OCI-LY1 (cell line): ENCODE data around the gene ARMC9.
"Not testable (repeated sequence)": the region's sequence is repeated elsewhere in the genome, so short reads cannot be mapped to it uniquely, and the experiment has no call there.

Experiments used
- H2AFZ ChIP-seq: fragments of 200-600 bp; sonication (generic), shearing (Covaris generic); 2 replicates; pipeline ENCODE4 v1.6.0; 2014; ENCODE audit warnings: antibody characterized with exemption, mild to moderate bottlenecking, low read length
- H3F3A ChIP-seq: fragments of 200-600 bp; sonication (generic), shearing (Covaris generic); 2 replicates; pipeline ENCODE4 v1.6.0; 2014; ENCODE audit warnings: mild to moderate bottlenecking, antibody characterized with exemption, low read length, moderate library complexity; ENCODE audit not compliant: insufficient read depth
- H3K27ac ChIP-seq: fragments of 200-600 bp; sonication (generic); 2 replicates; pipeline ENCODE4 v1.5.1; 2014; ENCODE audit warnings: low read length, mixed run types, mild to moderate bottlenecking, low read depth; ENCODE audit not compliant: poor library complexity, severe bottlenecking
- H3K27me3 ChIP-seq: fragments of 200-600 bp; sonication (generic); 2 replicates; pipeline ENCODE4 v1.6.0; 2014; ENCODE audit warnings: antibody characterized with exemption, mild to moderate bottlenecking, low read length, moderate library complexity; ENCODE audit not compliant: insufficient read depth
- H3K36me3 ChIP-seq: fragments of 200-600 bp; sonication (generic); 2 replicates; pipeline ENCODE4 v1.6.1; 2014; ENCODE audit warnings: mild to moderate bottlenecking, antibody characterized with exemption, low read length, moderate library complexity, mixed read lengths; ENCODE audit not compliant: insufficient read depth
- H3K4me1 ChIP-seq: fragments of 200-600 bp; sonication (generic); 2 replicates; pipeline ENCODE4 v1.5.1; 2014; ENCODE audit warnings: mild to moderate bottlenecking, low read length, moderate library complexity; ENCODE audit not compliant: insufficient read depth, severe bottlenecking
- H3K4me2 ChIP-seq: fragments of 200-600 bp; sonication (generic), shearing (Covaris generic); 2 replicates; pipeline ENCODE4 v1.6.1; 2014; ENCODE audit warnings: low read length
- H3K4me3 ChIP-seq: fragments of 200-600 bp; sonication (generic); 2 replicates; pipeline ENCODE4 v1.5.1; 2014; ENCODE audit warnings: low read length, low read depth, mild to moderate bottlenecking, mixed read lengths; ENCODE audit not compliant: poor library complexity, severe bottlenecking
- H3K79me2 ChIP-seq: fragments of 200-600 bp; shearing (Covaris generic); 2 replicates; pipeline ENCODE4 v1.6.1; 2016; ENCODE audit warnings: mixed run types, low read length, mixed read lengths; ENCODE audit not compliant: insufficient read depth
- H3K9ac ChIP-seq: fragments of 200-600 bp; sonication (generic), shearing (Covaris generic); 2 replicates; pipeline ENCODE4 v1.6.1; 2014; ENCODE audit warnings: mild to moderate bottlenecking, low read length, mixed read lengths
- H3K9me2 ChIP-seq: fragments of 200-600 bp; sonication (generic), shearing (Covaris generic); 2 replicates; pipeline ENCODE4 v1.6.1; 2014; ENCODE audit warnings: low read depth, mild to moderate bottlenecking, low read length, mixed read lengths
- H3K9me3 ChIP-seq: fragments of 200-600 bp; shearing (Covaris generic); 2 replicates; pipeline ENCODE4 v1.6.1; 2014; ENCODE audit warnings: low read length, mixed read lengths
- H4K20me1 ChIP-seq: fragments of 200-600 bp; sonication (generic), shearing (Covaris generic); 2 replicates; pipeline ENCODE4 v1.6.0; 2016; ENCODE audit warnings: mild to moderate bottlenecking, low read length; ENCODE audit not compliant: insufficient read depth
- CTCF ChIP-seq: fragments of 200-600 bp; sonication (generic), shearing (Covaris generic); IDR thresholded peaks from 2 replicates; pipeline ENCODE4 v1.5.1; 2017; ENCODE audit warnings: mild to moderate bottlenecking, antibody characterized with exemption, low read length, moderate library complexity, mixed read lengths
- EZH2 ChIP-seq: fragments of 200-600 bp; sonication (generic), shearing (Covaris generic); IDR thresholded peaks from 2 replicates; pipeline ENCODE4 v1.8.0; 2017; ENCODE audit warnings: borderline replicate concordance, mixed run types, mild to moderate bottlenecking, antibody characterized with exemption, low read length, moderate library complexity, mixed read lengths

The ARMC9 gene

GRCh38 chr2:231250146-231250545, 51.7 kb downstream of the ARMC9 start:
- H3K9ac ChIP-seq = no peak overlapping the region
- H3F3A ChIP-seq = no peaks in the 10 kb centered on the region
- H3K9me3 ChIP-seq = no peaks in the 10 kb centered on the region
- H3K27ac ChIP-seq = no peak overlapping the region
- no peak overlapping the region for H2AFZ ChIP-seq
- H3K4me2 ChIP-seq = no peak overlapping the region
- no peaks in the 10 kb centered on the region for H3K36me3 ChIP-seq
- H3K79me2 ChIP-seq = no peaks in the 10 kb centered on the region
- no peaks in the 10 kb centered on the region for H4K20me1 ChIP-seq
- no peaks in the 10 kb centered on the region for H3K9me2 ChIP-seq
- H3K27me3 ChIP-seq = no peaks in the 10 kb centered on the region
- TF ChIP-seq CTCF = no peak
- TF ChIP-seq EZH2 = no peak
- H3K4me1 ChIP-seq = no peaks in the 10 kb centered on the region
- H3K4me3 ChIP-seq = no peak overlapping the region

GRCh38 chr2:231250698-231251097, 52.3 kb downstream of the ARMC9 start:
- no peaks in the 10 kb centered on the region for H3K9me2 ChIP-seq
- H2AFZ ChIP-seq = no peak overlapping the region
- no peak overlapping the region for H3K4me3 ChIP-seq
- H3K27me3 ChIP-seq = no peaks in the 10 kb centered on the region
- H3K9ac ChIP-seq = no peak overlapping the region
- H3K4me1 ChIP-seq = no peaks in the 10 kb centered on the region
- H3K79me2 ChIP-seq = no peaks in the 10 kb centered on the region
- no peaks in the 10 kb centered on the region for H4K20me1 ChIP-seq
- no peak overlapping the region for H3K27ac ChIP-seq
- no peaks in the 10 kb centered on the region for H3K9me3 ChIP-seq
- H3F3A ChIP-seq = no peaks in the 10 kb centered on the region
- TF ChIP-seq EZH2 (no peak), CTCF (no peak)
- no peaks in the 10 kb centered on the region for H3K36me3 ChIP-seq
- no peak overlapping the region for H3K4me2 ChIP-seq

GRCh38 chr2:231253292-231253691, 54.9 kb downstream of the ARMC9 start:
- H3F3A ChIP-seq, H2AFZ ChIP-seq, H3K9me2 ChIP-seq, H3K27me3 ChIP-seq, H3K4me2 ChIP-seq, H3K9ac ChIP-seq, H3K4me3 ChIP-seq, H3K4me1 ChIP-seq, H3K36me3 ChIP-seq, H3K79me2 ChIP-seq, H3K27ac ChIP-seq, H3K9me3 ChIP-seq, H4K20me1 ChIP-seq: not testable (repeated sequence)

- Histone ChIP-seq H3K36me3 (no peaks in the 10 kb centered on the region), H3K4me1 (no peaks in the 10 kb centered on the region), H3K27me3 (no peaks in the 10 kb centered on the region), H2AFZ (no peak overlapping the region), H3K9ac (no peak overlapping the region), H3K9me3 (no peaks in the 10 kb centered on the region), H3K27ac (no peak overlapping the region), H3K79me2 (no peaks in the 10 kb centered on the region), H3K9me2 (no peaks in the 10 kb centered on the region), H4K20me1 (no peaks in the 10 kb centered on the region), H3F3A (no peaks in the 10 kb centered on the region), H3K4me2 (no peak overlapping the region), H3K4me3 (no peak overlapping the region)
- TF ChIP-seq CTCF (no peak), EZH2 (no peak)
These were observed 58.1 kb downstream of the ARMC9 start for GRCh38 chr2:231256494-231256893.
